Epithelial cell of proximal tubule (primary cell): ENCODE results near the gene BRI3. TPM values are rescaled to one million over a fixed set of nuclear protein-coding genes. Genes with fewer than 3 reads are reported as not detected.

Experiments
- DNase-seq: peaks from one replicate; pipeline ENCODE4 v3.0.0-alpha.2; 2011; ENCODE audit warnings: low read depth
- H3K4me3 ChIP-seq: 2 replicates; pipeline ENCODE4 v1.5.1; 2011; ENCODE audit warnings: low read depth, mild to moderate bottlenecking, low read length
- total RNA-seq: library from RNA; depleted of rRNA; stranded (reverse); fragments of >200 nt; gene quantifications from 2 replicates; pipeline ENCODE4 v1.2.3, GENCODE V29; 2015
- TF ChIP-seq, protein P1 (sequence below): conservative IDR thresholded peaks from 2 replicates; pipeline ENCODE4 v1.5.1; 2012; ENCODE audit warnings: low read depth, mild to moderate bottlenecking, low read length

The BRI3 gene
- total RNA-seq, 1 donor from 2014 or later, result 20.0 TPM

DNA sequence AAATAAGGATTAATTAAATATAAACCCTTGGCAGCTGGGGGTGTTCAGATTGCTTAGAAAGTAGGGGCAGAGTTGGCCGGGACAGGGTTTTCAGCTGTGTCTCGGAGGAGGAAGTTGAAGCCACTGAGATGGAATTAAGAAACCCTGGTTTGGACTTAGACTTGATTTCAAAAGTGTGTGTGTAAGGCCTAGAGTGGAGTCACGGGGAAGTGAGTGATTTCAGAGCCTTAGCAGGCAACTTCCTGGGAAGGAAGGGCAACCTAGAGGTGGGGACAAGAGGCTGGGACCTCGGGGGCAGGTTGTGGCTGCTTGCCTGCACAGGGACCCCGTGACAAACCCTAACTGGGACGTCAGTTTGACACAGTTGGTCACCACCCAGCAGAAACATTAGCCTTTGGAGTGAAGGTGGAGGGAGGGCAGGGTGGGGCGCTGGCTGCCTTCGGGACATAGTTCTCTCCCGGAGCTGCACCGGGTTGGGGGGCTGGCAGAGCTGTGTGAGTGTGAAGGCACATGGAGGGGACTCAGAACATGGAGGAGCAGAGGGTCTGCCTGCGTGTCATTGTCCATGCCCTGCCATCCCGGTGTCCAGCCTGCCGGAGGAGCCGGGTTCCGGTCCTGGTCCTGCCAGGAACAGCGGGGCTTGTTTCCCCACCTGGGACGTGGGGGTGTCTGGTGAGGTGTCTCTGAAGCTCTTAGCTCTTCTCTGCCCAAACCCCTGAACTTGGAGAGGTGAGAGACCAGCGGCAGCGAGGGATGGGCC is 1.8 kb downstream of the BRI3 start:
- TF ChIP-seq, protein P1, sequence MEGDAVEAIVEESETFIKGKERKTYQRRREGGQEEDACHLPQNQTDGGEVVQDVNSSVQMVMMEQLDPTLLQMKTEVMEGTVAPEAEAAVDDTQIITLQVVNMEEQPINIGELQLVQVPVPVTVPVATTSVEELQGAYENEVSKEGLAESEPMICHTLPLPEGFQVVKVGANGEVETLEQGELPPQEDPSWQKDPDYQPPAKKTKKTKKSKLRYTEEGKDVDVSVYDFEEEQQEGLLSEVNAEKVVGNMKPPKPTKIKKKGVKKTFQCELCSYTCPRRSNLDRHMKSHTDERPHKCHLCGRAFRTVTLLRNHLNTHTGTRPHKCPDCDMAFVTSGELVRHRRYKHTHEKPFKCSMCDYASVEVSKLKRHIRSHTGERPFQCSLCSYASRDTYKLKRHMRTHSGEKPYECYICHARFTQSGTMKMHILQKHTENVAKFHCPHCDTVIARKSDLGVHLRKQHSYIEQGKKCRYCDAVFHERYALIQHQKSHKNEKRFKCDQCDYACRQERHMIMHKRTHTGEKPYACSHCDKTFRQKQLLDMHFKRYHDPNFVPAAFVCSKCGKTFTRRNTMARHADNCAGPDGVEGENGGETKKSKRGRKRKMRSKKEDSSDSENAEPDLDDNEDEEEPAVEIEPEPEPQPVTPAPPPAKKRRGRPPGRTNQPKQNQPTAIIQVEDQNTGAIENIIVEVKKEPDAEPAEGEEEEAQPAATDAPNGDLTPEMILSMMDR, result no peak
- H3K4me3 ChIP-seq, result peak overlapping the region; percentile 98
- no peak for DNase-seq

DNA sequence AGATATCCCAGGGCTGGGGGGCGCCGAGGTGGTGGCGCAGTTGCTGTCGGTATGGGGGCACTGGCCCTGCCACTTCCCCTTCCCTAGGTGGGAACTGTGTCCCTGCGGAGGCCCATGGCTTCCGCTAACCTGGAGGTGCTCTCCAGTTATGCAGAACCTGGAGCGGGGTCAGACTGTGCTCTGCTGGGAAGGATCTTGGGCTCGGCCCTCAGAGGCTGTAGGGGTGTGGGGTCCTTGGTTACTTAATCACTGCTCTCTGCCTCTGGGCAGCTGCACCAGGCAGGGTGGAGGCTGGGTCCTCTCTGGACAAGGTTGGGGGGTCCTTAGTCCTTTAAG is 2.4 kb downstream of the BRI3 start:
- TF ChIP-seq, protein P1, result no peak
- peak overlapping the region; percentile 98 for H3K4me3 ChIP-seq
- DNase-seq, result no peak

DNA sequence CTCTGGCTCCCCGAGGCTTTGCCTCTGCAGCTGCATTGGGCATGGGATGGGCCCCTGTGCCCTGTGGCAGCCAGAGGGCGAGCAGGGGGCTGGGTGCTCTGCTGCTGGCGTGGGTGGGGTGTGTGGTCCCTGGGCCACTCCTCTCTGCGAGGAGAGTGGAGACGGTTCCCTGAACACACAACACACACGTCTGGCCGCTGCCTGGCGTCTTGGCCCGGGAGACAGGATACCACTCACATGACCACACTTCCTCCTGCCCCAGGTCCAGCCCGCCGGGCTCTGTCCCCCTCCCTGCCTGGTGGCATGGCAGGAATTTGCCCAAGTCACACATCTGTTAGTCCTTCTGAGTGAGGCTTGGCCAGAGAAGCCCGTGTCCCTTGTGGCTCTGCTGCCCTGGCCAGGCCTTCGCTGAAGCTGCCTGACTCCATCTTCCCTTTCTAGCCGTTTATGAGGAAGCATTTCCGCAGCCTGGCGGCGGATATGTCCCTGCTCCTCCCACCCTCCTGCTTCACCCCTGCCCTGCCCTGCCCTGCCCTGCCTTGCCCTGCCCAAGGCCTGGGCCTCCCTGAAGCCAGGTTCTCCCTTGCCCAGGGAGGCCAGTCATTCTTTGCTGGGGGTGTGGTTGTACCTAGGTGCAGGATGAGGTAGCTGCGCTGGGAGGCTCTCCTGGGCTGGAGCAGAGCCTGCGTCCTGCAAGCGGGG is 3.0 kb downstream of the BRI3 start:
- peak overlapping the region; percentile 98 for H3K4me3 ChIP-seq
- DNase-seq, result no peak
- TF ChIP-seq, protein P1, result no peak

DNA sequence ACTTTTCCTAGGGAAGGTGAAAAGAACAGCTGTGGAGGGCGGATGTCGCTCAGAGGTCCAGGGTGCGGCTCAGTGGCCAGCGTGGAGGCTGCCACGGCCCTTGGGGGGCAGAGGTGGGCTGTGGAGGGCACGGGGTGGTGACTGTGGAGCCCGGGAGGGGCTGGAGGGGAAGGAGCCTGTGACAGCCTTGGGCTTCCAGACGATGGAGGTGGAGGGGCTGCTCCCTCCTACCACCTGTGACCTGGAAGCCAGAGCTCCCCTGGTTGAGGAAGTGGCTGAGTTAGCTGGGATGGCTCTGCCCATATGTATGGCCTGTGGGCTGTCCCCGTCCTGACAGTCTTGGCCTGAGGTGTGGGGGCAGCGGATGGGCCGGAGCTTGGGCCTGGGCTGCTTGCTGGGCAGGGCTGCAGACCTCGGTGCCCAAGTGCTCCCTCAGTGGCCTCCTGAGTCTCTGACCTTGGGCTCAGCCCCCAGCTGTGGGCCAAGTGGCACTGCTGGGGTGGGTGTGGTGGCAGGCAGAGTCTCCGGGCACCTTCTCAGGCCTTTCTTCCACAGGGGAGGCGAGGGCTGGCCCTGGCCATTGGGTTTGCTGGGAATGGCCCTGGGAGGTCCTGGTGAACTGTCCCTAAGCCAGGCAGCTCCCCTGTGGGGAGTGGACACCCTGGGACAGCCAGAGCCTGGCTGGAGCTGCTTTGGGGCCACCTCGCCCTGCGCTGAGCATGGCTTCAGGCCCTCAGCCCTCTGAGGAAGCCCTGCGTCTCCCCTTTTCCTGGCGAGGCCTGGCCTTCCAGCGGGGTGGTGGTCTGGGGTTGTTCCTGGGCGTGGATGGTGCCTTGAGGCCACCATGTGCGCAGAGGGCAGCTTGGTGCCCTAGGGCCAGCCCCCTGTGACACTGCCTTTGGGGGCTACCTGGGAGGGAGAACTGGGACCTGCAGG is 3.9 kb downstream of the BRI3 start:
- H3K4me3 ChIP-seq, result peak overlapping the region; percentile 98
- DNase-seq, result no peak
- TF ChIP-seq, protein P1, result no peak

DNA sequence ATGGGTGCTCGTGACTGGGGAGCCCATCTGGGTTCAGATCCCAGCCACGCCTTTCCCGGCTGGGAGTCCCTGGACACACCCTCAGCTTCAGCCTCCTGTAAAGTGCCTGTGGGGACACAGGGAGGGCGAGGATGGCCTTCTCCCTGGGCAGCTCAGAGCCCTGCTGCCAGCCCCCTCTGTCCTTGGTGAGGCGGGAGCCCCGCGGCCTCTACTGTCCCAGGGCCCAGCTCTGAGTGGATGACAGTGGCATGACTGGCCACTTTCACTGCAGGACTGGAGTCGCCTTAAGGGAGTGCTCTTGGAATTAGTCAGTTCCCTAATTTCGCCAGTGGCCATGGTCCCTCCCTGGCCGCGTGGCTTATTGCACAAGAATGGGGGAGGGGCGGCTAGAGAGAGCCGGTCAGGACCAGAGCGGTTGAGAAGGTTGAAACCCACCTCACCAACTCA is 4.6 kb downstream of the BRI3 start:
- peak overlapping the region; percentile 98 for H3K4me3 ChIP-seq
- TF ChIP-seq, protein P1, result no peak
- no peak for DNase-seq

DNA sequence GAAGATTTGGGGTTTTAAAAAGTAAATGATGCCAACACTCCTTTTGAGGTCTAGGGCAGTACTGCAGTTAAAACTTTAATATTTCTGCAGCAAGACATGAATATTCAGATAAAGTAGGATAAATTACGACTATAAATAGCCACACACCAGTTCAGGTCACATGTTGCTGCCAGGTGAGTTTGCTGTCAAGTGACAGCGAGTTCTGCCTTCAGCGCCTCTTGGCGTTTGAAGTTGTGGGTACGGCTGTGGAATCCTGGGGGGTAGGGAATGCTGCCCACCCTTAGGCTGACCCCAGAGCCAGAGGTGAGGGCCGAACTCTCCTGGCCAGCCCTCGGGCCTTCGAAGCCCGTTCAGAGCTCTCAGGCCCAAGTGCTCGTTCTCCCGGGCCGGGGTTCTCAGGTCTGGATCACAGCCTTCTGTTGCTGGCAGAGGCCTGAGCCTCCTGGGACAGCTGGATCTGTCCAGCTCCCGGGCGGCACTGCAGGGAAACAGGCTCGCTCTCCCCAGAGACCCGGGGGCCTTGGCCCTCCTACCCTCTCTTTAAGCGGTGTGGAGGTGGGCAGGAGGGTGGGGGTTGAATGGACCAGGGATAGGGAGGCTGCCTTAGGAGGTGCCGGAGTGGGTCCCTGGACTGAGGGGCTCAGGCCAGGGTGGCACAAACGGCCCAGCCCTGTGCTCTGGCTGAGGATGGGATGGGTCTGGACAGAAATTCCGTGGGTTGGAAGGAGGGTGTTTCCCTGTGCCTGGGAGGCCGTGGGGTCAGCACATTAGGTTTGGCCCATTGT is 5.4 kb downstream of the BRI3 start:
- TF ChIP-seq, protein P1, result no peak
- no peak for DNase-seq
- peak overlapping the region; percentile 22 for H3K4me3 ChIP-seq
